Subcutaneous abdominal adipose tissue (tissue), 5 donors: Measurements from ENCODE around the gene ZSCAN2.
"Not testable (repeated sequence)": the region's sequence is repeated elsewhere in the genome, so short reads cannot be mapped to it uniquely, and the experiment has no call there.

Experiments
- H3K27ac ChIP-seq: one replicate; pipeline ENCODE4 v1.7.0; 2013; ENCODE audit warnings: low read depth, mild to moderate bottlenecking, inconsistent platforms, low read length, moderate library complexity
- H3K27me3 ChIP-seq, 5 donors: one replicate each; pipeline ENCODE4 v1.7.0; 2013; ENCODE audit warnings: low read length in 5 of 5, inconsistent platforms in 1 of 5; ENCODE audit not compliant: control insufficient read depth in 5 of 5, insufficient read depth in 4 of 5
- H3K36me3 ChIP-seq, 5 donors: one replicate each; pipeline ENCODE4 v1.7.0; 2013; ENCODE audit warnings: low read length in 5 of 5; ENCODE audit not compliant: control insufficient read depth in 5 of 5, insufficient read depth in 5 of 5
- H3K4me1 ChIP-seq, 5 donors: one replicate each; pipeline ENCODE4 v1.7.0; 2013; ENCODE audit warnings: low read length in 5 of 5, mild to moderate bottlenecking in 3 of 5, moderate library complexity in 1 of 5; ENCODE audit not compliant: control insufficient read depth in 5 of 5, insufficient read depth in 5 of 5
- H3K4me3 ChIP-seq, 5 donors: one replicate each; pipeline ENCODE4 v1.7.0; 2013; ENCODE audit warnings: low read length in 5 of 5, low read depth in 1 of 5
- H3K9ac ChIP-seq, 5 donors: one replicate each; pipeline ENCODE4 v1.7.0; 2013; ENCODE audit warnings: low read length in 5 of 5, mild to moderate bottlenecking in 4 of 5, moderate library complexity in 3 of 5
- H3K9me3 ChIP-seq, 5 donors: one replicate each; pipeline ENCODE4 v1.7.0; 2013; ENCODE audit warnings: low read length in 5 of 5; ENCODE audit not compliant: control insufficient read depth in 5 of 5
- donor health status: healthy.
- donor health status: healthy.
- donor health status: healthy.
- donor health status: healthy.
- donor health status: healthy.

ZSCAN2 gene

GRCh38 chr15:84581676-84582428, 19.0 kb upstream of the ZSCAN2 start:
- H3K4me3 ChIP-seq, H3K9ac ChIP-seq, H3K27ac ChIP-seq, H3K36me3 ChIP-seq, H3K4me1 ChIP-seq, H3K27me3 ChIP-seq, H3K9me3 ChIP-seq: not testable (repeated sequence)

GRCh38 chr15:84582583-84583157, 18.1 kb upstream of the ZSCAN2 start:
- Histone ChIP-seq H3K36me3 (no peaks in the 10 kb centered on the region), H3K9ac (no peak overlapping the region), H3K27ac (no peak overlapping the region), H3K4me1 (peaks cover 0 to 9% (median 6%) of the 10 kb centered on the region in 5 donors), H3K9me3 (no peaks in the 10 kb centered on the region), H3K4me3 (no peak overlapping the region), H3K27me3 (no peaks in the 10 kb centered on the region)

- H3K27ac ChIP-seq, H3K4me3 ChIP-seq, H3K9me3 ChIP-seq, H3K36me3 ChIP-seq, H3K27me3 ChIP-seq, H3K9ac ChIP-seq: not testable (repeated sequence)
- peaks cover 0 to 15% (median 11%) of the 10 kb centered on the region in 5 donors for H3K4me1 ChIP-seq
Measured at GRCh38 chr15:84583921-84584320, 16.9 kb upstream of the ZSCAN2 start.

- Histone ChIP-seq H3K9me3 (no peaks in the 10 kb centered on the region), H3K4me3 (no peak overlapping the region), H3K27ac (no peak overlapping the region), H3K27me3 (no peaks in the 10 kb centered on the region), H3K36me3 (no peaks in the 10 kb centered on the region), H3K4me1 (peaks cover 0 to 15% (median 11%) of the 10 kb centered on the region in 5 donors), H3K9ac (no peak overlapping the region)
Measured at GRCh38 chr15:84586696-84587095, 14.1 kb upstream of the ZSCAN2 start.

GRCh38 chr15:84588053-84588874, 12.5 kb upstream of the ZSCAN2 start:
- H3K9me3 ChIP-seq, result no peaks in the 10 kb centered on the region
- no peak overlapping the region for H3K27ac ChIP-seq
- peak overlapping the region; percentile 56 to 71 (median 61) for H3K4me3 ChIP-seq
- peaks cover 0 to 15% (median 11%) of the 10 kb centered on the region in 5 donors for H3K4me1 ChIP-seq
- peak overlapping the region in 1 of 5 donors; percentile 23 for H3K9ac ChIP-seq
- no peaks in the 10 kb centered on the region for H3K36me3 ChIP-seq
- no peaks in the 10 kb centered on the region for H3K27me3 ChIP-seq

GRCh38 chr15:84590406-84590805, 10.4 kb upstream of the ZSCAN2 start:
- H3K4me1 ChIP-seq, result peaks cover 0 to 15% (median 12%) of the 10 kb centered on the region in 5 donors
- no peak overlapping the region for H3K27ac ChIP-seq
- no peaks in the 10 kb centered on the region for H3K9me3 ChIP-seq
- no peaks in the 10 kb centered on the region for H3K36me3 ChIP-seq
- H3K4me3 ChIP-seq, result no peak overlapping the region
- no peak overlapping the region for H3K9ac ChIP-seq
- H3K27me3 ChIP-seq, result no peaks in the 10 kb centered on the region

GRCh38 chr15:84591815-84592214, 9.0 kb upstream of the ZSCAN2 start:
- Histone ChIP-seq H3K9ac (no peak overlapping the region), H3K9me3 (no peaks in the 10 kb centered on the region), H3K27me3 (no peaks in the 10 kb centered on the region), H3K36me3 (no peaks in the 10 kb centered on the region), H3K4me3 (no peak overlapping the region), H3K27ac (no peak overlapping the region), H3K4me1 (peaks cover 2 to 20% (median 11%) of the 10 kb centered on the region in 5 donors)

GRCh38 chr15:84594617-84595290, 6.1 kb upstream of the ZSCAN2 start:
- Histone ChIP-seq H3K4me1 (peaks cover 2 to 25% (median 6%) of the 10 kb centered on the region in 5 donors), H3K36me3 (no peaks in the 10 kb centered on the region), H3K27me3 (no peaks in the 10 kb centered on the region)

GRCh38 chr15:84595660-84596059, 5.1 kb upstream of the ZSCAN2 start:
- no peaks in the 10 kb centered on the region for H3K36me3 ChIP-seq
- H3K4me1 ChIP-seq, result peaks cover 2 to 32% (median 13%) of the 10 kb centered on the region in 5 donors
- H3K9me3 ChIP-seq, result no peaks in the 10 kb centered on the region
- H3K4me3 ChIP-seq, result no peak overlapping the region
- H3K27ac ChIP-seq, result no peak overlapping the region
- no peaks in the 10 kb centered on the region for H3K27me3 ChIP-seq
- H3K9ac ChIP-seq, result no peak overlapping the region

More at GRCh38 chr15:84594617-84595290, 6.1 kb upstream of the ZSCAN2 start:
- Histone ChIP-seq H3K9ac (no peak overlapping the region), H3K9me3 (no peaks in the 10 kb centered on the region), H3K27ac (no peak overlapping the region), H3K4me3 (no peak overlapping the region)
